ENCODE results near the gene VWCE.

Gene VWCE, protein sequence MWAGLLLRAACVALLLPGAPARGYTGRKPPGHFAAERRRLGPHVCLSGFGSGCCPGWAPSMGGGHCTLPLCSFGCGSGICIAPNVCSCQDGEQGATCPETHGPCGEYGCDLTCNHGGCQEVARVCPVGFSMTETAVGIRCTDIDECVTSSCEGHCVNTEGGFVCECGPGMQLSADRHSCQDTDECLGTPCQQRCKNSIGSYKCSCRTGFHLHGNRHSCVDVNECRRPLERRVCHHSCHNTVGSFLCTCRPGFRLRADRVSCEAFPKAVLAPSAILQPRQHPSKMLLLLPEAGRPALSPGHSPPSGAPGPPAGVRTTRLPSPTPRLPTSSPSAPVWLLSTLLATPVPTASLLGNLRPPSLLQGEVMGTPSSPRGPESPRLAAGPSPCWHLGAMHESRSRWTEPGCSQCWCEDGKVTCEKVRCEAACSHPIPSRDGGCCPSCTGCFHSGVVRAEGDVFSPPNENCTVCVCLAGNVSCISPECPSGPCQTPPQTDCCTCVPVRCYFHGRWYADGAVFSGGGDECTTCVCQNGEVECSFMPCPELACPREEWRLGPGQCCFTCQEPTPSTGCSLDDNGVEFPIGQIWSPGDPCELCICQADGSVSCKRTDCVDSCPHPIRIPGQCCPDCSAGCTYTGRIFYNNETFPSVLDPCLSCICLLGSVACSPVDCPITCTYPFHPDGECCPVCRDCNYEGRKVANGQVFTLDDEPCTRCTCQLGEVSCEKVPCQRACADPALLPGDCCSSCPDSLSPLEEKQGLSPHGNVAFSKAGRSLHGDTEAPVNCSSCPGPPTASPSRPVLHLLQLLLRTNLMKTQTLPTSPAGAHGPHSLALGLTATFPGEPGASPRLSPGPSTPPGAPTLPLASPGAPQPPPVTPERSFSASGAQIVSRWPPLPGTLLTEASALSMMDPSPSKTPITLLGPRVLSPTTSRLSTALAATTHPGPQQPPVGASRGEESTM

DNA sequence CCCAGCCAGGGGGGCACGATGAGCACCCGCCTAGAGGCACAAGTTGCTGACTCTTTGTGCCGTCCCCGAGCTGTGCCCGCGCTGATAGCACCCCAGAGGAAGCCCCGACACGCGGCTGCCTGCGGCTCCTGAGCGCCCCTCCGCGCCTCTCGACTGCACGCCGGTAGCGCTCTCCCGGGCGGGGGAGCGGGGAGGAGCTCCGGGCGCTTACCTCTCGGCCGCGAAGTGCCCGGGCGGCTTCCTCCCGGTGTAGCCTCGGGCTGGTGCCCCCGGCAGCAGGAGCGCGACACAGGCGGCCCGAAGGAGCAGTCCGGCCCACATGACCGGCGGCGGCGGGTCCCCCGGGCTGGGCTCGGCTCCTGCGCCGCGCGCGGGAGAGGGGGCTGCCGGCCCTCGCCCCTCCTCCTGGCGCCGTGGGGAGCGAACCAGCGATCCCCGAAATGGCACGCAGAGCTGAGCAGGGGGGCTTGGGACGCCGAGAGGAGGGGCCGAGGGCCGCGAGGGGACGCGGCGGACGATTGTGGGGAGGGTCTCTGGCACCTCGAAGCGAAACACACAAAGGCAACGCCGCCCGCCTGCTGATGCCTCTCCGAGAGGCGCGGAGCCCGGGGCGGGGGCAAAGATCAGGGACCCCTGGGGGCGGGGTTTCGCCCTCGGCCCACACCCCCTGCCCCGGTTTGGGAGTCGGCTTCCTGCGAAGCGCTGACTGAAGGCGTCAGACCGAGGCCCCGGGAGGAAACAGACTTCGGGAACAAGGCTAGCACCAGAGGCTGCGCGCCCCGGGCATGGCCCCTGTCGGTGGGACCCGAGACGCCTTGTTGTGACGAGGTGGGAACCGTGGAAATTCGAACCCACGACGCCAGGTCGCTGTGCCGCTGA is at the start of gene VWCE:
VWCE (minus strand) TSS at position 600 of the 879 bp plus-strand sequence; CDS start at position 321, 279 bp downstream.
- no peak for DNase-seq (ENCODE audit: low read depth)
- TF ChIP-seq, protein P1, sequence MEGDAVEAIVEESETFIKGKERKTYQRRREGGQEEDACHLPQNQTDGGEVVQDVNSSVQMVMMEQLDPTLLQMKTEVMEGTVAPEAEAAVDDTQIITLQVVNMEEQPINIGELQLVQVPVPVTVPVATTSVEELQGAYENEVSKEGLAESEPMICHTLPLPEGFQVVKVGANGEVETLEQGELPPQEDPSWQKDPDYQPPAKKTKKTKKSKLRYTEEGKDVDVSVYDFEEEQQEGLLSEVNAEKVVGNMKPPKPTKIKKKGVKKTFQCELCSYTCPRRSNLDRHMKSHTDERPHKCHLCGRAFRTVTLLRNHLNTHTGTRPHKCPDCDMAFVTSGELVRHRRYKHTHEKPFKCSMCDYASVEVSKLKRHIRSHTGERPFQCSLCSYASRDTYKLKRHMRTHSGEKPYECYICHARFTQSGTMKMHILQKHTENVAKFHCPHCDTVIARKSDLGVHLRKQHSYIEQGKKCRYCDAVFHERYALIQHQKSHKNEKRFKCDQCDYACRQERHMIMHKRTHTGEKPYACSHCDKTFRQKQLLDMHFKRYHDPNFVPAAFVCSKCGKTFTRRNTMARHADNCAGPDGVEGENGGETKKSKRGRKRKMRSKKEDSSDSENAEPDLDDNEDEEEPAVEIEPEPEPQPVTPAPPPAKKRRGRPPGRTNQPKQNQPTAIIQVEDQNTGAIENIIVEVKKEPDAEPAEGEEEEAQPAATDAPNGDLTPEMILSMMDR (IDR thresholded peaks at IDR 0.05; ENCODE audit: control insufficient read depth, extremely low read depth, insufficient read depth): peak; percentile 53
- peak within 1 kb of the TSS; percentile 49 for H3K4me3 ChIP-seq (ENCODE audit: low read depth, low read length)

DNA sequence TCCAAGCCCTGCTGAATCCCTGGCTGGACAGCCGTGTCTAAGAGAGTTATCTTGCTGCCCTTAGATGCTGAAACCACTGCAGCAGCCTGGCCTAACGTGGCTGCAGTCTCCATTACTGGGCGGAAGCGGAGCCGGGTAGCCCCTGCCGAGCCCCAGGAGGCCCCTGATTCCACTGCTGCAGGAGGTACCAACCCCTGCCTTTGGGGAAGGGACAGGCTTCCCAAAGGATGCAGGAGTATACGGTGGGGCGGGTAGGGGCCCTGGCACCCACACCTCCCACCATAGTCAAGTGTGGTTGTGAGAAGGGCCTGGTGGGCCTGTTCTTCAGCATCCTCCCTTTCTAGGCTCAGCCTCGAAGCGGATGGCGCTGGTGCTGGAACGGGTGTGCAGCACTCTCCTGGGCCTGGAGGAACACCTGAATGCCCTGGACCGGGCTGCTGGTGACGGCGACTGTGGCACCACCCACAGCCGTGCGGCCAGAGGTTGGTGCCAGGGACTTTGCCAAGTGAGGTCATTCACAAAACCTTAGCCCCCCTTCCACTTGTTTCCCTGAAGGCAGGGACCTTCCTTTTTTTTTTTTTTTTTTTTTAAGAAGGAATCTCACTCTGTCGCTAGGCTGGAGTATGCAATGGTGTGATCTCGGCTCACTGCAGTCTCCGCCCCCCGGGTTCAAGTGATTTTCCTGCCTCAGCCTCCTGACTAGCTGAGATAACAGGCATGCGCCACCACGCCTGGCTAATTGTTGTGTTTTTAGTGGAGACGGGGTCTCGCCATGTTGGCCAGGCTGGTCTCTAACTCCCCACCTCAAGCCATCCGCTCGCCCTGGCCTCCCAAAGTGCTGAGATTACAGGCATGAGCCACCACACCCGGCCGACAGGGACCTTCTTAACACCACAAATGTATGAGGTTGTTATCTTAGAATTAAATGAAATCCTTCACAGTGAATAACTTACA is 49.0 kb upstream of the VWCE start:
- no peak overlapping the region for H3K4me3 ChIP-seq (ENCODE audit: low read depth, low read length)
- DNase-seq (ENCODE audit: low read depth): no peak
- TF ChIP-seq, protein P1 (IDR thresholded peaks at IDR 0.05; ENCODE audit: control insufficient read depth, extremely low read depth, insufficient read depth): no peak

DNA sequence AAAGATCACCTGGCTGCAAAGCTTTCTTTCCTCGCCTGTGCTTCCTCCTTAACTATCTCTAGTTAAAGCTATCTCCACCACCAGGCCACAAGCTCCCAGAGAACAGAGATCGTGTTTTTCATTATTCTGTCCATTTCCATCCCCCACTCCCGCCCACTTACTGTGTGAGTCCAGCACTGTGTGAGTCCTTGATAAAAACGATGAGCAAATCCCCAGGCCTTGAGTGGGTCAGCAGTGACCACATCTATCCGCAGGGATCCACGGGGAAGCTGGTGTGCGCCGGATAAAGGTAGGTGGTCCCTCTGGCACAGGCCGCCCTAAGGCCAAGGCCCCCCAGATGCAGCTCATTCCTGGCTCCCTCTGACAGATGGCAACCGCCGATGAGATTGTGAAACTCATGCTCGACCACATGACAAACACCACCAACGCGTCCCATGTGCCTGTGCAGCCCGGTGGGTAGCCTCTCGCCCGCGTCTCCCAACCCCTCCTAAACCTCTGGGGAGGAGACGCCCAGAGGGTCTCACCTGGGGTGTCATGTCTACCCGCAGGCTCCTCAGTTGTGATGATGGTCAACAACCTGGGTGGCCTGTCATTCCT is 47.2 kb upstream of the VWCE start:
- DNase-seq (ENCODE audit: low read depth): no peak
- TF ChIP-seq, protein P1 (IDR thresholded peaks at IDR 0.05; ENCODE audit: control insufficient read depth, extremely low read depth, insufficient read depth): no peak

DNA sequence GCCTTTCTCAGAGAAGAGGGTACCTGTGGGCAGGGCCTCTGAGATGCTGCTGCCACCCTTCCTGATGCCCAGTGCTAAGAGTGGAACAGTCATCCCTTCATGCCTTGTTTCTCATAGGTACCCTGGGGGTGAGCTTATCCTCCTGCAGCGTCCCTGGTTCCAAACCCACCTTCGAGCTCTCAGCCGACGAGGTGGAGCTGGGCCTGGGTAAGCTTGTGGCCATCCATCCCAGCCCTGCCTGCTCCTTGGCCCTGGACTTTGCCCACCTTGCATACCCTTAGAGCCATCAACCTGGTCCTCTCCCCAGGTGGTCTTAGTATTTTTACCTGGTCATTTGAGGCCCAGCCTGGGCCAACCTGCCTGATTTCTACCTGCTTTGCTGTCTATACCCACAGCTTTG is 46.6 kb upstream of the VWCE start:
- no peak overlapping the region for H3K4me3 ChIP-seq (ENCODE audit: low read depth, low read length)
- TF ChIP-seq, protein P1 (IDR thresholded peaks at IDR 0.05; ENCODE audit: control insufficient read depth, extremely low read depth, insufficient read depth): no peak
- no peak for DNase-seq (ENCODE audit: low read depth)

More for the DNA sequence above, 47.2 kb upstream of the VWCE start:
- no peak overlapping the region for H3K4me3 ChIP-seq (ENCODE audit: low read depth, low read length)

DNA sequence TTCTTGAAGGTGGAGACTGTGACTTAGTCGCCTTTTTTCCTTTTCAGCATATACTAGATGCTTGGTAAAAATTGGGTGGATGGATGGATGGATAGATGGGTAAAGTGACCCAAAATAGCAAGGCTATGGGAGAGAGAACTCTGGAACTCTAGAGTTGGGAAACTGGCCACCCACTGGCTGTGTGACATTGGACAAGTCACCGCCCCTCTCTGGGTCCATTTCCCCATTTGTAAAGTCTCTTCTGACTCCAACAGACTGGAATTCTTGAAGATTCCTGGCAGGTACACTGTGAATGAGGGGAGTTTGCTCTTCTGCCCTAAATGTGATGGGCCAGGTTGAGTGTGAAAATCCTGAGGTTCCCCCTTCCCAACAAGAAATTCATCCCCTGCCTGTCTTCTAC is 45.9 kb upstream of the VWCE start:
- H3K4me3 ChIP-seq (ENCODE audit: low read depth, low read length): no peak overlapping the region
- TF ChIP-seq, protein P1 (IDR thresholded peaks at IDR 0.05; ENCODE audit: control insufficient read depth, extremely low read depth, insufficient read depth): no peak
- no peak for DNase-seq (ENCODE audit: low read depth)

Data from LNCaP clone FGC (cell line).